ENCODE measurements around the gene ZCCHC2. TPM values are rescaled to one million over a fixed set of nuclear protein-coding genes. Genes with fewer than 3 reads are reported as not detected.

ZCCHC2 gene
- total and polyA plus RNA-seq, 2 of the 8 experiments (the other 6 are each of a cell fraction or from before 2014, with no cell fraction given): 13.5 to 18.6 TPM

- H3K9ac ChIP-seq (replicated peaks in 1 of 4; ENCODE audit: extremely low read depth in 1 of 4, low read depth in 3 of 4, low read length in 3 of 4): no peak overlapping the region
- no peak overlapping the region for H2BK120ac ChIP-seq (replicated peaks; ENCODE audit: low read depth, low read length)
- H3K27ac ChIP-seq (ENCODE audit: low read depth, low read length): no peak overlapping the region
- no peak overlapping the region for H2BK5ac ChIP-seq (ENCODE audit: low read depth, low read length)
- no peak overlapping the region for H3K18ac ChIP-seq (ENCODE audit: extremely low read depth, low read length)
- H4K5ac ChIP-seq (ENCODE audit: insufficient read length, low read depth, low read length): no peak overlapping the region
- H3K4ac ChIP-seq (replicated peaks; ENCODE audit: insufficient read length, low read depth, low read length): no peak overlapping the region
- no peak overlapping the region for H3K4me2 ChIP-seq (ENCODE audit: insufficient read depth in 1 of 2, low read depth in 2 of 2, low read length in 2 of 2)
- no peak overlapping the region for H2BK15ac ChIP-seq (ENCODE audit: low read length)
- no peak overlapping the region for H4K8ac ChIP-seq (ENCODE audit: extremely low read depth, insufficient read depth, low read length)
- H3K79me1 ChIP-seq (ENCODE audit: low read depth, low read length): no peaks in the 10 kb centered on the region
- ChIA-PET POLR2A (ENCODE audit: partially characterized antibody) (no interaction called here), CTCF (ENCODE audit: partially characterized antibody) (interaction anchor here (1.8 kb wide), 1 partner anchor 28 kb away, joined by 5 read pairs; no protein-coding TSS in a partner anchor)
- H4K91ac ChIP-seq (replicated peaks; ENCODE audit: insufficient read length, low read length): no peak overlapping the region
- peaks cover 0 to 8% (median 3%) of the 10 kb centered on the region in 4 experiments; a peak in 2 of 8 replicates for H3K36me3 ChIP-seq (ENCODE audit: control insufficient read depth in 2 of 4, insufficient read depth in 4 of 4, low read length in 3 of 4)
- H2AFZ ChIP-seq (ENCODE audit: low read length): no peak overlapping the region
- H3K9me3 ChIP-seq (ENCODE audit: insufficient read depth in 2 of 2, low read depth in 1 of 2, low read length in 1 of 2): no peaks in the 10 kb centered on the region
- no peak overlapping the region for H3K23ac ChIP-seq (ENCODE audit: insufficient read length)
- 90% methylated on average over 3 of the region's 3 CpGs; no CpG with 5 or more reads in 1 of the 2 experiments for WGBS, 2 experiments (ENCODE audit: extremely low coverage in 1 of 2, insufficient coverage in 1 of 2, insufficient read length in 1 of 2, insufficient replicate concordance in 2 of 2, low coverage in 1 of 2, low lambda C conversion rate in 2 of 2, missing lambda C conversion rate in 1 of 2)
- DNase-seq (ENCODE audit: low read depth in 1 of 2, low spot score in 2 of 2) (no peak), FAIRE-seq (no peak)
- H3K4me1 ChIP-seq (replicated peaks in 1 of 4; ENCODE audit: control insufficient read depth in 3 of 4, insufficient read depth in 4 of 4, low read length in 3 of 4): no peaks in the 10 kb centered on the region
- H3K14ac ChIP-seq (ENCODE audit: insufficient read length): no peak overlapping the region
- H3K56ac ChIP-seq (replicated peaks; ENCODE audit: insufficient read length, low read depth, low read length): no peak overlapping the region
- no peak overlapping the region for H2BK12ac ChIP-seq (ENCODE audit: low read depth, low read length)
- H3K4me3 ChIP-seq (ENCODE audit: extremely low read depth in 1 of 4, insufficient read depth in 2 of 4, low read depth in 3 of 4, low read length in 4 of 4): no peak overlapping the region
- H2AK5ac ChIP-seq (ENCODE audit: low read depth, low read length): no peak overlapping the region
- H3K23me2 ChIP-seq (ENCODE audit: low read depth, low read length): no peaks in the 10 kb centered on the region
- H3K27me3 ChIP-seq (replicated peaks in 1 of 4; ENCODE audit: control insufficient read depth in 3 of 4, extremely low read depth in 1 of 4, insufficient read depth in 3 of 4, low read length in 3 of 4): no peaks in the 10 kb centered on the region
- no peaks in the 10 kb centered on the region for H4K20me1 ChIP-seq (replicated peaks in 1 of 2; ENCODE audit: control insufficient read depth in 1 of 2, insufficient read depth in 2 of 2, low read length in 2 of 2)
- no peaks in the 10 kb centered on the region for H3K79me2 ChIP-seq (ENCODE audit: control insufficient read depth in 1 of 2, insufficient read depth in 2 of 2, low read length in 2 of 2)
- H2BK20ac ChIP-seq (ENCODE audit: low read length): no peak overlapping the region
- TF ChIP-seq RAD21 (IDR thresholded peaks at IDR 0.05 in 1 of 2, conservative IDR thresholded peaks at IDR 0.05 in 1 of 2; ENCODE audit: low read depth in 2 of 2, low read length in 2 of 2) (no peak), SIRT6 (IDR thresholded peaks at IDR 0.05; ENCODE audit: low read length) (no peak), SP1 (IDR thresholded peaks at IDR 0.05; ENCODE audit: low read depth, low read length) (no peak), PHF8 (conservative IDR thresholded peaks at IDR 0.05; ENCODE audit: low read depth, low read length) (no peak), YY1 (IDR thresholded peaks at IDR 0.05; ENCODE audit: low read depth, low read length) (no peak), CTCF (IDR thresholded peaks at IDR 0.05; ENCODE audit: control extremely low read depth in 1 of 3, insufficient read depth in 1 of 3, low read depth in 1 of 3, low read length in 3 of 3) (no peak), EGR1 (IDR thresholded peaks at IDR 0.05; ENCODE audit: borderline replicate concordance, low read depth, low read length) (no peak), ZNF274 (IDR thresholded peaks at IDR 0.05; ENCODE audit: borderline replicate concordance, extremely low read depth, low read length) (no peak), SP2 (IDR thresholded peaks at IDR 0.05; ENCODE audit: low read length) (no peak), BRCA1 (IDR thresholded peaks at IDR 0.05; ENCODE audit: low read depth, low read length) (no peak), TAF1 (IDR thresholded peaks at IDR 0.05; ENCODE audit: low read depth, low read length) (no peak)
Observed at GRCh38 chr18:62555135-62555534, 32.3 kb downstream of the ZCCHC2 start.
